Mucosa of gallbladder (tissue), 1 donor: ENCODE data around the gene SYNGR1. TPM values are rescaled to one million over a fixed set of nuclear protein-coding genes. Genes with fewer than 3 reads are reported as not detected.
"Not testable (repeated sequence)": the region's sequence is repeated elsewhere in the genome, so short reads cannot be mapped to it uniquely, and the experiment has no call there.

Experiments used
- DNase-seq: peaks from one replicate; pipeline ENCODE4 v3.0.0-alpha.2; 2020; ENCODE audit warnings: low spot score
- total RNA-seq: library from RNA; stranded (reverse); gene quantifications from one replicate; pipeline ENCODE4 v1.2.1, GENCODE V29; 2021
- donor health status: DM: no; HTN: no; CAD: no.

SYNGR1 gene
- total RNA-seq, 1 donor from 2014 or later: 41.8 TPM

DNA sequence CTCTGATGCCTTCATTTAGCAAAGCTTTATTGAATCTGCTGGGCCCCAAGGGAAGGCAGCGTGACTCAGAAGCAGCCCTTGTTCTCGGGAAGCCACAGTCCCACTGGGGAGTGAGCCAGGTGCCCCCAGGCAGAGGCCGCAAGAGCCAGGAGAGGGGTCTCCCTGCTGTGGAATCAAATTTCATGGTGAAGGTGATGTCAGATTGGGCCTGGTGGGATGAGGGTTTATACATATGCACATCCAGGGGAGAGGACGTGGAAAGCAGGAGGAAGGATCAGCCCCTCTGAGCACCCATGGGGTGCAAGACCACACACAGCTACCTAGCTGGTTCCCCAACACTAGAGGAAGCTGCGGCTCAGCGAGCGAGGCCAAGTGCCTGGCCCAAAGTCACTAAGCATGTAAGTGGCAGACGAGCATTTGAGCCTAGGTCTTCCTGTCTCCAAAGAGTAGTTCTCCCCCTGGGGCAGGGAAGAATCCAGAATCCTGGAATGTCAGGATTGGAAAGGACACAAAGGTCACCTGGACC lies 2.0 kb downstream of the SYNGR1 start:
- DNase-seq: no peak

GRCh38 chr22:39352306-39352891 lies 2.6 kb downstream of the SYNGR1 start:
- no peak for DNase-seq

DNA sequence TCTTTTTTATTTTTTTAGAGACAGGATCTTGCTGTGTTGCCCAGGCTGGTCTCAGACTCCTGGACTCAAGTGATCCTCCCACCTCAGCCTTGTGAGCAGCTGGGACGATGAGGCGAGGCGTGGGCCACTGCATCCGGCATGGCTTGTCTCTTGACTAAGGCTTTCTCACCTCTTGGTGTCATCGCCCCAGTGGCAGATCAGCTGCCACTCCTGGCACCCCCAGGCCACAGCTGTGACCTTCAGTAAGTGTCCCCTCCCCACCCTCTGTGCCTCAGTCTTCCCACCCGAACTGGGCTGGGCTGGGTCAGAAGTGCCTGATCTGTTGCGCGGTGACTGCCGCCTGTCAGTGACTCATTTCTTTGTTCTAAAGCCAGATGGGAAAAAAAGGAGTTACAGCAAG lies 3.6 kb downstream of the SYNGR1 start:
- no peak for DNase-seq

DNA sequence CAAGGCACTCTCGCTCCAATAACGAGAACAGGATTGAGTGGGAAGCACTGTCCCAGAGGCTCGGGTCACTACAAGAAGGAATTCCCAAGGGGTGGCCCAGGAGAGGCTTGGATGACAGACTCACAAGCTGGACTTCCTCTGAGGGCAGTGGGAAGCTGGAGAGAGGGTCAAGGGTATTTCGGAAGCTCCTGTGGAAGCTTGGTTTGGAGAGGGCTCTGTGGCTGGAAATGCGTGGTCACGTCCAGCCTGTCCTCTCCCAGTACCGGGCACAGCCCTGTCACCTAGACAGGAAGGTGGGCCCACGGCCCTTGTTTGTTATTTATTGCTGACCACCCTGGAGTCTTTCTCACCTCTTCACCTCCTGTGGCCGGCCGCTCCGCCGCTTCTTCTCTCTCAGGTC lies 5.3 kb downstream of the SYNGR1 start:
- DNase-seq: no peak

DNA sequence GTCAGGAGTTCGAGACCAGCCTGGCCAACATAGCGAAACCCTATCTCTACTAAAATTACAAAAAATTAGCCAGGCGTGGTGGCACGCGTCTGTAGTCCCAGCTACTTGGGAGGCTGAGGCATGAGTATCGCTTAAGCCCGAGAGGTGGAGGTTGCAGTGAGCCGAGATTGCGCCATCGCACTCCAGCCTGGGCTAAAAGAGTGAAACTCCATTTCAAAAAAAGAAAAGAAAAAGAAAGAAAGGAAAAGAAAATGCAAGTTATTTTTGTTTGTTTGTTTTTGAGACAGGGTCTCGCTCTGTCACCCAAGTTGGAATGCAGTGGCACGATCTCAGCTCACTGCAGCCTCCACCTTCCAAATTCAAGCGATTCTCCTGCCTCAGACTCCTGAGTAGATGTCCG lies 6.0 kb downstream of the SYNGR1 start:
- not testable (repeated sequence) for DNase-seq

DNA sequence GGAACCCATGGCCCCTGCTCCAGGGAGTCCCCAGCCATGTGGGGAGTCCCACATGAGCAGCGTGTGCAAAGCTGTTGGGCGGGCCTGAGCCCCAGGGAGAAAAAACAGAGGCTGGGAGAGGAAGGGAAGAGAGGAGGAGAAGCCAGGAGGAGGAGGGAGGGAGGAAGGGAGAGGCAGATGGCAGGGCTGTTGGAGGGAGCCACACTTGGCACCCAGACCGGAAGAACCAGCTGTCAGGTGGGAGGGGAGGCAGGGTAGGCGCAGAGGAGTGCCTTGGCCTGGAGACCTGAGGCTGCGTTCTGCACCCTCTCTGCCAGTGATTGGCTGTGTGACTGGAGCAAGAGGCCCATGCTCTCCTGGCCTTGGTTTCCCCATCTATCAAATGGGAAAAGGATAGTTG lies 6.7 kb downstream of the SYNGR1 start:
- no peak for DNase-seq

- not testable (repeated sequence) for DNase-seq
Observed at GRCh38 chr22:39357110-39358108, 7.6 kb downstream of the SYNGR1 start.

DNA sequence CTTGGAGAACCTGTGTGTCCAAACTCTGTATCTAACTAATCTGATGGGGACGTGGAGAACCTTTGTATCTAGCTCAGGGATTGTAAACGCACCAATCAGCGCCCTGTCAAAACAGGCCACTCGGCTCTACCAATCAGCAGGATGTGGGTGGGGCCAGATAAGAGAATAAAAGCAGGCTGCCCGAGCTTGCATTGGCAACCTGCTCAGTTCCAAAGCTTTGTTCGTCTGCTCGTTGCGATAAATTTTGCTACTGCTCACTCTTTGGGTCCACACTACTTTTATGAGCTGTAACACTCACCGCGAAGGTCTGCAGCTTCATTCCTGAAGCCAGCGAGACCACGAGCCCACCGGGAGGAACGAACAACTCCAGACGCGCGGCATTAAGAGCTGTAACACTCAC lies 8.4 kb downstream of the SYNGR1 start:
- DNase-seq: not testable (repeated sequence)

DNA sequence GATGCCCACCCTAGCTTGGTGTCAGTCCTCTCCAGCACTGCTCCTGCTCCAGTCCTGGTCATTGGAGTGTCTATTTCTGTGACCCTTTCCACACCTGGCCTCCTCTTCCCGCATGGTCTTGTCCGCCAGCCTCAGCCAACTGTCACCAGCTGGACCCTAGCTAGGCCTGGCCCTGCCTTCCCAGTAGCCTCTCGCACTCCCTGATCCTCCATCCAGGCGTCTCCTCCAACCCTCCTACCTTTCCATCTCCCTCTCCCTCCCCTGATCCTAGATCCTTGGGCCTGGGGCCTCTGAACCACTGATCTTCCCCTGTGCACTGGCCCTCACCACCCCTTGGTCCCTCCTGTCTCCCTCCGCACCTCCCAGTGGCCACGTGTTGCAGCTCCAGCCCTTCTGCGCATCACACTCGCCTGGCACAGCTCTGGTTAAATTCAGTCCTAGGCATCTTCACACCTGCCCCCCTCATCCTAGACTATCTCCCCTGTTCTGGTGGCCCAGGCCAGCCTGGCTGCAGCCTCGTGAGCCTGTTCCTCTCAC lies 9.9 kb downstream of the SYNGR1 start:
- DNase-seq: no peak

- no peak for DNase-seq
Observed at GRCh38 chr22:39360242-39360641, 10.5 kb downstream of the SYNGR1 start.

GRCh38 chr22:39360674-39361413 lies 11.1 kb downstream of the SYNGR1 start:
- peak; percentile 40 for DNase-seq

DNA sequence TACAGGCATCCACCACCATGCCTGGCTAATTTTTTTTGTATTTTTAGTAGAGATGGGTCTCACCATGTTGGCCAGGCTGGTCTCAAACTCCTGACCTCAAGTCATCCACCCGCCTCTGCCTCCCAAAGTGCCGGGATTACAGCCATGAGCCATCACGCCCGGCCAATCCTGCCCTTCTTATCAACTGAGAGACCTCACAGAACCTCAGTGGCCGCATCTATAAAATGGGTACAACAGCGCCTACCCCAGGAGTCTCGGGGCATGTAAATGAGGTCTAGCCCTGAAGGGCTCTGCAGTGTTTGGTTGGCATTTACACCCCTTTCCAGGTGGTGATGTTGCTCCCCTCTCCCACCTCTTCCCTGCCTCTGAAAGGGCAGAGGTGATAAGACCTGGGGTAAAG lies 11.7 kb downstream of the SYNGR1 start:
- no peak for DNase-seq

DNA sequence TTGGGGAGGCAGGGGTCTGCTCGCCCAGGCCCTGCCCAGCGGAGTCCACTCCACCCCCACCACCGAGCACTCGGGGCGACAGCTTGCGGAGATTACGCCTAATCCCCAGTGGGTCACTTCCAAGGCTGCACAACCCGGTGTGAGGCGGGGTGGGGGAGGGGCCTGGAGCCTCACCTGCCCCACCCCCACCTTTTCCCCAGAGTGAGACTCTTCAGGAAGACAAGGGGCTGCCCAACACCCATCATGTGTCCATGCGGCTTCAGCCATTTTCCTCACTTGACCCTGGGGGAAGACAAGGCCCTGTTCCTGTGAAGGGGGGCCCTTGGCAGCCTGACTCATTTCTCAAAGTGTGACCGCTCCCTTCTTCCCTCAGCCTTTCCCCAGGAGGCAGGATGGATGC lies 12.5 kb downstream of the SYNGR1 start:
- no peak for DNase-seq

DNA sequence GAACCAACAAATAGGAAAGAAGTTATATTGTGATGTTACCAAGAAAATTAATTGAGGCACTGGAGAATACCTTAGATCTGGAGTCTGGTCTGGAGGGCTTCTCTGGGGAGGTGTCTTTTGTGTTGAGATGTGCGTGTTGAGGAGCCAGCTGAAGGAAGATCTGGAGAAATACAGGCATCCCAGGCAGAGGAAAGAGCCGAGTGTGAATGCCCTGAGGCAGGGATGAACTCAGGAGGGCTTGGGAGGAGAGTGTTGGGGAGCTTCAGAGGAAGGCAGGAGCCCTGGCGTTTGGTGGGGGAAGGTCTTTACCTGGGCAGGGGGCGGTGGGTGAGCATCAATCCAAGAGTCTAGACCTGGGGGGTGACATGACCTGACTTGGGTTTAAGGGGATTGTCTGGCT lies 13.1 kb downstream of the SYNGR1 start:
- DNase-seq: no peak

GRCh38 chr22:39363751-39364515 lies 14.1 kb downstream of the SYNGR1 start:
- DNase-seq: no peak

GRCh38 chr22:39364714-39365491 lies 15.1 kb downstream of the SYNGR1 start:
- DNase-seq: no peak

DNA sequence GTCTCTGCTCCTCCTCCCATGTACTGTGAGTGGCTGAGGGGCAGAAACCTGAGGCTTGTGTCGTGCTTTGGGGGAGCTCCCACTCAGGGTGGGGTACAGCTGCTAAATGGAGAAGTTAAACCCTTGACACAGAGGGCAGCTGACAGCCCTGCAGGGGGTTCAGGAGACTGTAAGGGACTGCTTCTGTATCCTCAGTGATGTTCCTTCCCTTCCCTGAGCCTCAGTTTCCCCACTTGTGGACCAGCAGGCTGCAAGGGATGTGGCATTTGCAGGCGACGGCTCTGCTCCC lies 15.6 kb downstream of the SYNGR1 start:
- DNase-seq: no peak

DNA sequence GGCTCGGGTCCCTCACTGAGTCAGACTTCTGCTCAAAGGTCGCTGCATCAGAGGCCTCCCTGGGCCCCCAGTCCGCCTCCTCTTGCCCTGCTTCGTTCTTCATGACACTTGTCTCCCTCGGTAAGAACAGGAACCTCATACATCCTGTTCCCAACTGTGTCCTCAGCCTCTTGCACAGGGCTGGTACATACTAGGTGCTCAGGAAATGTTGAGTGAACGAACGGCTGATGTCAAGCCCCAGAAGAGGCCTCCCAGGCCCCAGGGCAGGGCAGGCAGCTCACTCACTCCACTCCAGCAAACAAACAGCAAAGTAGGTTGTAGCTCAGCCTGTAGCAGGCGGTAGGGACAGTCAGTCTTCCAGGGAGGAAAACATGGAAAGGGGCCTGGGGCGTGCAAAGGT lies 17.2 kb downstream of the SYNGR1 start:
- no peak for DNase-seq

GRCh38 chr22:39368461-39368911 lies 18.7 kb downstream of the SYNGR1 start:
- no peak for DNase-seq

- no peak for DNase-seq
Observed at GRCh38 chr22:39369186-39369585, 19.4 kb downstream of the SYNGR1 start.

GRCh38 chr22:39369586-39369985 lies 19.8 kb downstream of the SYNGR1 start:
- DNase-seq: no peak
